Neural progenitor cell (in vitro differentiated cells): ENCODE measurements around the gene ZNF213. TPM values are rescaled to one million over a fixed set of nuclear protein-coding genes. Genes with fewer than 3 reads are reported as not detected.

ENCODE experiments used
- DNase-seq: peaks from one replicate; pipeline ENCODE4 v3.0.0-alpha.2; 2016; ENCODE audit warnings: low spot score
- H2AFZ ChIP-seq: fragments of 200-600 bp; sonication (generic); replicated peaks from 2 replicates; pipeline ENCODE4 v1.6.1; 2016; ENCODE audit warnings: antibody characterized with exemption
- H3F3A ChIP-seq: fragments of 200-600 bp; sonication (generic); 2 replicates; pipeline ENCODE4 v1.6.1; 2016; ENCODE audit warnings: antibody characterized with exemption, low read depth
- H3K27ac ChIP-seq: fragments of 200-600 bp; sonication (generic); 2 replicates; pipeline ENCODE4 v1.5.1; 2016; ENCODE audit warnings: mild to moderate bottlenecking
- H3K27me3 ChIP-seq: fragments of 200-600 bp; sonication (generic); 2 replicates; pipeline ENCODE4 v1.6.1; 2016; ENCODE audit warnings: mild to moderate bottlenecking, moderate library complexity
- H3K36me3 ChIP-seq: fragments of 200-600 bp; sonication (generic); 2 replicates; pipeline ENCODE4 v1.5.1; 2016
- H3K4me1 ChIP-seq: fragments of 200-600 bp; sonication (generic); 2 replicates; pipeline ENCODE4 v1.6.1; 2016; ENCODE audit warnings: mixed run types
- H3K4me2 ChIP-seq: fragments of 200-600 bp; sonication (generic); 2 replicates; pipeline ENCODE4 v1.6.1; 2016
- H3K4me3 ChIP-seq: fragments of 200-600 bp; sonication (generic); 2 replicates; pipeline ENCODE4 v1.5.1; 2016
- H3K79me2 ChIP-seq: fragments of 200-600 bp; sonication (generic); 2 replicates; pipeline ENCODE4 v1.6.1; 2016; ENCODE audit warnings: low read depth
- H3K9ac ChIP-seq: fragments of 200-600 bp; sonication (generic); 2 replicates; pipeline ENCODE4 v1.6.1; 2016
- H3K9me3 ChIP-seq: fragments of 200-600 bp; sonication (generic); 2 replicates; pipeline ENCODE4 v1.5.1; 2016; ENCODE audit warnings: low read depth
- H4K20me1 ChIP-seq: fragments of 200-600 bp; sonication (generic); 2 replicates; pipeline ENCODE4 v1.6.1; 2016; ENCODE audit warnings: low read depth
- H3K27ac Mint-ChIP-seq: 3 replicates; pipeline ENCODE4 v1.8.0; 2021; ENCODE audit warnings: mixed read lengths
- H3K27me3 Mint-ChIP-seq: 2 replicates; pipeline ENCODE4 v1.8.0; 2022; ENCODE audit warnings: low read depth, mild to moderate bottlenecking, inconsistent platforms, moderate library complexity, mixed read lengths; ENCODE audit not compliant: insufficient read depth
- H3K36me3 Mint-ChIP-seq: 3 replicates; pipeline ENCODE4 v1.8.0; 2021; ENCODE audit warnings: mixed read lengths
- H3K4me1 Mint-ChIP-seq: 3 replicates; pipeline ENCODE4 v1.8.0; 2021; ENCODE audit warnings: mixed read lengths
- H3K4me3 Mint-ChIP-seq: 3 replicates; pipeline ENCODE4 v1.8.0; 2021; ENCODE audit warnings: mild to moderate bottlenecking, moderate library complexity, mixed read lengths
- H3K9me3 Mint-ChIP-seq: 3 replicates; pipeline ENCODE4 v1.8.0; 2020; ENCODE audit warnings: mixed read lengths
- EZH2 ChIP-seq: fragments of 200-600 bp; sonication (generic); IDR thresholded peaks from 2 replicates; pipeline ENCODE4 v1.6.1; 2017; ENCODE audit warnings: antibody characterized with exemption, mild to moderate bottlenecking, moderate library complexity
- EZH2phosphoT487 ChIP-seq: fragments of 200-600 bp; sonication (generic); IDR thresholded peaks from 2 replicates; pipeline ENCODE4 v1.6.1; 2017; ENCODE audit warnings: antibody characterized with exemption
- total RNA-seq: library from RNA; depleted of rRNA; stranded (reverse); fragments of >200 nt; gene quantifications from 2 replicates; pipeline ENCODE4 v1.2.3, GENCODE V29; 2015; ENCODE audit warnings: low replicate concordance
- TF ChIP-seq, protein P1 (sequence below): fragments of 200-600 bp; sonication (generic); IDR thresholded peaks from 2 replicates; pipeline ENCODE4 v1.5.1; 2017; ENCODE audit warnings: antibody characterized with exemption, mild to moderate bottlenecking

Gene ZNF213
- total RNA-seq, 1 donor from 2014 or later, result 1.3 TPM

DNA sequence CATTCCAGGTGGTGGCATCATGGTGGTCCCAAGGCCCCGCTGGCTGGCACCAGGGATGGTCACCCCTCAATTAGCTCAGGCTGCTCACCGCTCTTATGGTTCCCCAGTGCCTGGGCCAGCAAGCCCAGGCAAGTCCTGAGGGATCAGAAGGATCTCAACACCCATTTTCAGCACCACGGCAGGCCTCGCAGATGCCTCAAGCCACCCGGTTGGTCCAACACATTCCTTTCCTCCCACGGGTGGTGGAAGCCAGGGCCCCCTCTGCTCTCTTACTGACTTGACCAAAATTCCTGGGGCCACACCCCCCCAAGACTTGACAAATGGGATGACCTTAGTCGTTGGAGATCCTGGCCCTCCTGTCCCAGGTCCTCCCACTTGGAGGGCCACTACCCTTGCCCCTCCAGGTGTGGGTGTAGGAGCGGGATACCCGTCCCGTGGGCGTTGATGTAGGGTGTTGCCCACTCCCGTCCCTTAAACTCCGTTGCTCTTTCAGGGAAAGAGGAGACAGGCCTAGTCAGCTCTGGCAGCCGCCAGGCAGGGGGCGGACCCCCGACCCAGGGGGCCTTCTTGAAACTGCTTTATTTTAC, 16.5 kb upstream of the ZNF213 start:
- H3K4me3 ChIP-seq, result no peak overlapping the region
- peaks cover 5% of the 10 kb centered on the region for H3K27me3 Mint-ChIP-seq
- H3K27ac Mint-ChIP-seq, result no peak overlapping the region
- TF ChIP-seq EZH2phosphoT487 (no peak), EZH2 (no peak)
- TF ChIP-seq, protein P1, sequence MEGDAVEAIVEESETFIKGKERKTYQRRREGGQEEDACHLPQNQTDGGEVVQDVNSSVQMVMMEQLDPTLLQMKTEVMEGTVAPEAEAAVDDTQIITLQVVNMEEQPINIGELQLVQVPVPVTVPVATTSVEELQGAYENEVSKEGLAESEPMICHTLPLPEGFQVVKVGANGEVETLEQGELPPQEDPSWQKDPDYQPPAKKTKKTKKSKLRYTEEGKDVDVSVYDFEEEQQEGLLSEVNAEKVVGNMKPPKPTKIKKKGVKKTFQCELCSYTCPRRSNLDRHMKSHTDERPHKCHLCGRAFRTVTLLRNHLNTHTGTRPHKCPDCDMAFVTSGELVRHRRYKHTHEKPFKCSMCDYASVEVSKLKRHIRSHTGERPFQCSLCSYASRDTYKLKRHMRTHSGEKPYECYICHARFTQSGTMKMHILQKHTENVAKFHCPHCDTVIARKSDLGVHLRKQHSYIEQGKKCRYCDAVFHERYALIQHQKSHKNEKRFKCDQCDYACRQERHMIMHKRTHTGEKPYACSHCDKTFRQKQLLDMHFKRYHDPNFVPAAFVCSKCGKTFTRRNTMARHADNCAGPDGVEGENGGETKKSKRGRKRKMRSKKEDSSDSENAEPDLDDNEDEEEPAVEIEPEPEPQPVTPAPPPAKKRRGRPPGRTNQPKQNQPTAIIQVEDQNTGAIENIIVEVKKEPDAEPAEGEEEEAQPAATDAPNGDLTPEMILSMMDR, result no peak
- peaks cover 14% of the 10 kb centered on the region for H3K79me2 ChIP-seq
- no peaks in the 10 kb centered on the region for H3K9me3 Mint-ChIP-seq
- H3K27me3 ChIP-seq, result peaks cover 3% of the 10 kb centered on the region
- H2AFZ ChIP-seq, result no peak overlapping the region
- H3K4me1 Mint-ChIP-seq, result peaks cover 14% of the 10 kb centered on the region
- no peaks in the 10 kb centered on the region for H4K20me1 ChIP-seq
- H3K36me3 Mint-ChIP-seq, result peaks cover 4% of the 10 kb centered on the region
- H3K27ac ChIP-seq, result no peak overlapping the region
- H3K4me1 ChIP-seq, result peaks cover 5% of the 10 kb centered on the region
- DNase-seq, result no peak
- H3K9me3 ChIP-seq, result no peaks in the 10 kb centered on the region
- H3K4me3 Mint-ChIP-seq, result no peak overlapping the region
- no peaks in the 10 kb centered on the region for H3K36me3 ChIP-seq
- H3F3A ChIP-seq, result peaks cover 8% of the 10 kb centered on the region
- no peak overlapping the region for H3K4me2 ChIP-seq
- no peak overlapping the region for H3K9ac ChIP-seq

- H3K27me3 Mint-ChIP-seq, result peaks cover 8% of the 10 kb centered on the region
- H3K27ac Mint-ChIP-seq, result no peak overlapping the region
- Histone ChIP-seq H2AFZ (no peak overlapping the region), H3K9ac (no peak overlapping the region), H3F3A (peaks cover 13% of the 10 kb centered on the region), H4K20me1 (no peaks in the 10 kb centered on the region), H3K4me2 (no peak overlapping the region), H3K36me3 (no peaks in the 10 kb centered on the region), H3K4me1 (no peaks in the 10 kb centered on the region), H3K27me3 (peaks cover 3% of the 10 kb centered on the region), H3K9me3 (no peaks in the 10 kb centered on the region), H3K4me3 (no peak overlapping the region), H3K79me2 (peaks cover 8% of the 10 kb centered on the region), H3K27ac (no peak overlapping the region)
- no peak for DNase-seq
- H3K36me3 Mint-ChIP-seq, result peaks cover 4% of the 10 kb centered on the region
- TF ChIP-seq EZH2phosphoT487 (no peak), EZH2 (no peak)
- TF ChIP-seq, protein P1, result no peak
- no peak overlapping the region for H3K4me3 Mint-ChIP-seq
- H3K9me3 Mint-ChIP-seq, result no peaks in the 10 kb centered on the region
- H3K4me1 Mint-ChIP-seq, result peaks cover 14% of the 10 kb centered on the region
These were observed 16.0 kb upstream of the ZNF213 start for GRCh38 chr16:3118846-3119245.

DNA sequence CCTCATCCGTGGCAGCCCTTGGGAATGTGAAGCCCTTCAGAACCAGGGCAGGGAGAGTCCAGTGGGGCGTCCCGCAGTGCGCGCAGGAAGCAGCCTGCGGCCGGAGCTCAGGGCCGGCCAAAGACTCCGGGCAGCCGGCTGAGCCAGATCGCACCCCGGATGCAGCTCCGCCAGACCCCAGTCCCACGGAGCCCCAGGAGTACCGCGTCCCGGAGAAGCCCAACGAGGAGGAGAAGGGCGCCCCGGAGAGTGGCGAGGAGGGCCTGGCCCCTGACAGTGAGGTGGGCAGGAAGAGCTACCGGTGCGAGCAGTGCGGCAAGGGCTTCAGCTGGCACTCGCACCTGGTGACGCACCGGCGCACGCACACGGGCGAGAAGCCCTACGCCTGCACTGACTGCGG, 15.5 kb upstream of the ZNF213 start:
- no peaks in the 10 kb centered on the region for H3K36me3 ChIP-seq
- no peak for TF ChIP-seq EZH2phosphoT487
- no peak for TF ChIP-seq EZH2
- TF ChIP-seq, protein P1, result no peak

More for the DNA sequence above, 15.5 kb upstream of the ZNF213 start:
- H3K9me3 Mint-ChIP-seq, result no peaks in the 10 kb centered on the region
- no peak for DNase-seq
- Histone ChIP-seq H2AFZ (no peak overlapping the region), H3K27me3 (peaks cover 3% of the 10 kb centered on the region), H3K4me1 (no peaks in the 10 kb centered on the region), H3K4me2 (no peak overlapping the region), H4K20me1 (no peaks in the 10 kb centered on the region), H3K27ac (no peak overlapping the region), H3K79me2 (peaks cover 4% of the 10 kb centered on the region), H3F3A (peaks cover 16% of the 10 kb centered on the region), H3K4me3 (no peak overlapping the region), H3K9ac (no peak overlapping the region), H3K9me3 (no peaks in the 10 kb centered on the region)
- H3K27ac Mint-ChIP-seq, result no peak overlapping the region
- H3K36me3 Mint-ChIP-seq, result peaks cover 4% of the 10 kb centered on the region
- H3K27me3 Mint-ChIP-seq, result peaks cover 8% of the 10 kb centered on the region
- H3K4me1 Mint-ChIP-seq, result peaks cover 13% of the 10 kb centered on the region
- H3K4me3 Mint-ChIP-seq, result no peak overlapping the region
